NCI-H526 treated with DMSO at 0.1 percent for 48 hours (cell line): ENCODE measurements around the gene IPPK.

ENCODE experiments used
- DNase-seq: peaks from one replicate; lab custom pipeline; 2025; lab: John Stamatoyannopoulos, UW

IPPK gene

GRCh38 chr9:92614763-92615461 is 55.0 kb downstream of the IPPK start:
- DNase-seq, result no peak

- no peak for DNase-seq
Measured at GRCh38 chr9:92614123-92614510, 55.8 kb downstream of the IPPK start.

GRCh38 chr9:92613268-92614122 is 56.4 kb downstream of the IPPK start:
- DNase-seq, result no peak

- no peak for DNase-seq
Measured at GRCh38 chr9:92612816-92613215, 57.1 kb downstream of the IPPK start.

GRCh38 chr9:92612292-92612691 is 57.6 kb downstream of the IPPK start:
- no peak for DNase-seq

- no peak for DNase-seq
Measured at GRCh38 chr9:92611621-92612285, 58.2 kb downstream of the IPPK start.

GRCh38 chr9:92610470-92611420 is 59.2 kb downstream of the IPPK start:
- no peak for DNase-seq

GRCh38 chr9:92608909-92609445 is 61.0 kb downstream of the IPPK start:
- DNase-seq, result no peak

- DNase-seq, result no peak
Measured at GRCh38 chr9:92608241-92608908, 61.6 kb downstream of the IPPK start.

- no peak for DNase-seq
Measured at GRCh38 chr9:92607773-92608172, 62.2 kb downstream of the IPPK start.

- no peak for DNase-seq
Measured at GRCh38 chr9:92607088-92607487, 62.8 kb downstream of the IPPK start.

GRCh38 chr9:92605224-92605623 is 64.7 kb downstream of the IPPK start:
- no peak for DNase-seq

- no peak for DNase-seq
Measured at GRCh38 chr9:92603990-92604389, 65.9 kb downstream of the IPPK start.

- DNase-seq, result no peak
Measured at GRCh38 chr9:92603100-92603499, 66.8 kb downstream of the IPPK start.

GRCh38 chr9:92602413-92602812 is 67.5 kb downstream of the IPPK start:
- DNase-seq, result no peak

GRCh38 chr9:92601451-92601850 is 68.5 kb downstream of the IPPK start:
- no peak for DNase-seq

- no peak for DNase-seq
Measured at GRCh38 chr9:92600462-92601261, 69.3 kb downstream of the IPPK start.

- no peak for DNase-seq
Measured at GRCh38 chr9:92599938-92600461, 69.9 kb downstream of the IPPK start.

- DNase-seq, result no peak
Measured at GRCh38 chr9:92598382-92598781, 71.5 kb downstream of the IPPK start.

GRCh38 chr9:92595930-92596329 is 74.0 kb downstream of the IPPK start:
- no peak for DNase-seq
